ENCODE measurements around the gene JAG2.
A peak's percentile ranks its signal among the peaks of the same experiment; 100 is the strongest.

The JAG2 gene

DNA sequence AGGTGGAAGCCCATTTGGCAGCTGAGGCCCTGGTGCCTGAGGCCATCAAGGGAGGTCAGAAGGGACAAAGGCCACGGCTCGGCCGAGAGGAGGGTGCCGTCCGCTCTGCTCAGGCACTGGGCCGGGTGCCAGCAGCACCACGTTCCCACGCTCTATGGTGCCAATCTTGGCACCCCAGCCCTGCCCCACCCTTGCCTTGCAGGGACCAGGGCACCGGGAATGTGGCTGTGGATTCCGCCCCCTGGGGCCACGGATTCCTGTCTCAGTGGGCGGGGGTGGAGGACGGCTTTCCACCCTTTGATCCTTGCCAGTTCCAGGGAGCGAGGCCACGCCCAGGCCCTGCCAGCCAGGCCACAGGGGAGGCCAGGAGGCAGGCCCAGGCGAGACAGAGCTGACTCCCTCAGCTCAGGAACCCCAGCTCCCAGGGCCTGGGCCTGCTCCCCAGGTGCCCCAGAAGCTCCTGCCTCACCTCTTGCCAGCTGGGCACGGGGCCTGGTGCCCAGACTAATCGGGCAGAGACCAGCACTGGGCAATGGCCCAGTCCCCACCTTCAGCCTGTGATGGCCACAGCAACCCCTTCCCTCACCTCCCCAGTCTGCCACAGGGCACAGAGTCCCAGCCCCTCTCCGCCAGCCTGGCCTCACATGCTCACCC is 76.9 kb downstream of the JAG2 start (continued):
- TF ChIP-seq BCL11A (tag by site-specific recombination; IDR thresholded peaks at IDR 0.05; ENCODE audit: low read depth) (no peak), ZNF785 (tag by site-specific recombination; IDR thresholded peaks at IDR 0.05) (no peak), MYNN (tag by site-specific recombination; IDR thresholded peaks at IDR 0.05; ENCODE audit: borderline replicate concordance) (no peak), SP2 (tag by site-specific recombination; IDR thresholded peaks at IDR 0.05) (peak; percentile 55), ZNF501 (tag by site-specific recombination; IDR thresholded peaks at IDR 0.05) (no peak), ZNF157 (tag by site-specific recombination; IDR thresholded peaks at IDR 0.05) (no peak), ZNF529 (tag by site-specific recombination; IDR thresholded peaks at IDR 0.05; ENCODE audit: insufficient replicate concordance) (no peak), GLIS1 (tag by site-specific recombination; IDR thresholded peaks at IDR 0.05) (peak; percentile 87; the same call in 1 of the 2 replicates), ZNF664 (tag by site-specific recombination; IDR thresholded peaks at IDR 0.05) (no peak), ZNF707 (tag by site-specific recombination; IDR thresholded peaks at IDR 0.05) (no peak), ZNF585B (tag by site-specific recombination; IDR thresholded peaks at IDR 0.05) (no peak), WT1 (tag by site-specific recombination; IDR thresholded peaks at IDR 0.05) (no peak), ZNF624 (tag by site-specific recombination; IDR thresholded peaks at IDR 0.05) (no peak), GLI2 (tag by site-specific recombination; IDR thresholded peaks at IDR 0.05; ENCODE audit: borderline replicate concordance, low read depth) (no peak), ZNF175 (tag by site-specific recombination; IDR thresholded peaks at IDR 0.05) (no peak), SALL2 (tag by site-specific recombination; IDR thresholded peaks at IDR 0.05; ENCODE audit: borderline replicate concordance) (no peak), ZNF132 (tag by site-specific recombination; IDR thresholded peaks at IDR 0.05; ENCODE audit: borderline replicate concordance) (no peak), ZNF292 (tag by site-specific recombination; IDR thresholded peaks at IDR 0.05; ENCODE audit: borderline replicate concordance, low read depth) (no peak), ZBTB48 (tag by site-specific recombination; IDR thresholded peaks at IDR 0.05) (peak; percentile 71; the same call in 1 of the 2 replicates), ZNF239 (tag by site-specific recombination; IDR thresholded peaks at IDR 0.05) (no peak), ZNF518A (tag by site-specific recombination; conservative IDR thresholded peaks at IDR 0.05; ENCODE audit: low read depth) (no peak), ZNF121 (tag by site-specific recombination; IDR thresholded peaks at IDR 0.05) (no peak), ZNF600 (tag by site-specific recombination; IDR thresholded peaks at IDR 0.05) (peak; percentile 48; the same call in 1 of the 2 replicates), SP7 (tag by site-specific recombination; IDR thresholded peaks at IDR 0.05) (no peak), ZNF398 (tag by site-specific recombination; IDR thresholded peaks at IDR 0.05) (no peak), SP3 (tag by site-specific recombination; IDR thresholded peaks at IDR 0.05) (peak; percentile 49)
- TF ChIP-seq, protein P1, sequence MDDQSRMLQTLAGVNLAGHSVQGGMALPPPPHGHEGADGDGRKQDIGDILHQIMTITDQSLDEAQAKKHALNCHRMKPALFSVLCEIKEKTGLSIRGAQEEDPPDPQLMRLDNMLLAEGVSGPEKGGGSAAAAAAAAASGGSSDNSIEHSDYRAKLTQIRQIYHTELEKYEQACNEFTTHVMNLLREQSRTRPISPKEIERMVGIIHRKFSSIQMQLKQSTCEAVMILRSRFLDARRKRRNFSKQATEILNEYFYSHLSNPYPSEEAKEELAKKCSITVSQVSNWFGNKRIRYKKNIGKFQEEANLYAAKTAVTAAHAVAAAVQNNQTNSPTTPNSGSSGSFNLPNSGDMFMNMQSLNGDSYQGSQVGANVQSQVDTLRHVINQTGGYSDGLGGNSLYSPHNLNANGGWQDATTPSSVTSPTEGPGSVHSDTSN (CRISPR knock-in tag; IDR thresholded peaks at IDR 0.05), result no peak
- TF ChIP-seq, protein P2, sequence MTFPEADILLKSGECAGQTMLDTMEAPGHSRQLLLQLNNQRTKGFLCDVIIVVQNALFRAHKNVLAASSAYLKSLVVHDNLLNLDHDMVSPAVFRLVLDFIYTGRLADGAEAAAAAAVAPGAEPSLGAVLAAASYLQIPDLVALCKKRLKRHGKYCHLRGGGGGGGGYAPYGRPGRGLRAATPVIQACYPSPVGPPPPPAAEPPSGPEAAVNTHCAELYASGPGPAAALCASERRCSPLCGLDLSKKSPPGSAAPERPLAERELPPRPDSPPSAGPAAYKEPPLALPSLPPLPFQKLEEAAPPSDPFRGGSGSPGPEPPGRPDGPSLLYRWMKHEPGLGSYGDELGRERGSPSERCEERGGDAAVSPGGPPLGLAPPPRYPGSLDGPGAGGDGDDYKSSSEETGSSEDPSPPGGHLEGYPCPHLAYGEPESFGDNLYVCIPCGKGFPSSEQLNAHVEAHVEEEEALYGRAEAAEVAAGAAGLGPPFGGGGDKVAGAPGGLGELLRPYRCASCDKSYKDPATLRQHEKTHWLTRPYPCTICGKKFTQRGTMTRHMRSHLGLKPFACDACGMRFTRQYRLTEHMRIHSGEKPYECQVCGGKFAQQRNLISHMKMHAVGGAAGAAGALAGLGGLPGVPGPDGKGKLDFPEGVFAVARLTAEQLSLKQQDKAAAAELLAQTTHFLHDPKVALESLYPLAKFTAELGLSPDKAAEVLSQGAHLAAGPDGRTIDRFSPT (tag by site-specific recombination; IDR thresholded peaks at IDR 0.05), result peak; percentile 94
